Mucosa of descending colon (tissue), 3 donors: ENCODE measurements around the gene RPS6KB2. TPM values are rescaled to one million over a fixed set of nuclear protein-coding genes. Genes with fewer than 3 reads are reported as not detected.
A peak's percentile ranks its signal among the peaks of the same experiment; 100 is the strongest.
"Not testable (repeated sequence)": the region's sequence is repeated elsewhere in the genome, so short reads cannot be mapped to it uniquely, and the experiment has no call there.

ENCODE experiments used
- ATAC-seq: fragments of 200-7000 bp; cut with Tn5 transposase; one replicate; pipeline ENCODE4 v1.9.1; 2020; ENCODE audit warnings: mild to moderate bottlenecking, moderate library complexity
- DNase-seq, 3 donors: peaks; one replicate each; pipeline ENCODE4 v3.0.0-alpha.2; 2020
- H3K36me3 ChIP-seq: fragments of 200-600 bp; one replicate; pipeline ENCODE4 v1.8.0; 2021; ENCODE audit warnings: low read depth, mild to moderate bottlenecking
- H3K4me1 ChIP-seq: fragments of 200-600 bp; one replicate; pipeline ENCODE4 v1.8.0; 2021; ENCODE audit warnings: low read depth, mild to moderate bottlenecking
- H3K4me3 ChIP-seq: fragments of 200-600 bp; one replicate; pipeline ENCODE4 v1.8.0; 2021; ENCODE audit warnings: mild to moderate bottlenecking
- H3K9me3 ChIP-seq: fragments of 200-600 bp; one replicate; pipeline ENCODE4 v1.8.0; 2021; ENCODE audit warnings: mild to moderate bottlenecking
- intact Hi-C, 2 donors: fragments of 100-400 bp; cut with DNase I in 1 of 2; cut with micrococcal nuclease in 1 of 2; formaldehyde crosslinking; loops; one replicate each; pipeline versions ENCODE4 v1.11.0 to v1.11.1; 2022; cut with DNase I, micrococcal nuclease
- total RNA-seq, 3 donors: library from RNA; stranded (reverse); fragmentation: NEBNext Ultra II Directional in 2 of 3; extraction: Animal tissue kit (Norgen Biotek cat#: 25700) in 2 of 3; gene quantifications; one replicate each; pipeline versions ENCODE4 v1.2.1 to v1.2.4, GENCODE V29; 2021 to 2023
- TF ChIP-seq, protein P1 (sequence below): fragments of 200-600 bp; IDR thresholded peaks from one replicate; pipeline ENCODE4 v1.8.0; 2022; ENCODE audit warnings: antibody characterized with exemption, mild to moderate bottlenecking
- donor health status: DM: no; HTN: no; CAD: no; lungs with moderate emphysema.
- donor health status: DM: no; HTN: no; CAD: no.
- donor health status: DM: no; HTN: yes; CAD: no.

The RPS6KB2 gene
- total RNA-seq, 3 donors from 2014 or later = 43.1 to 51.6 (median 45.4) TPM

DNA sequence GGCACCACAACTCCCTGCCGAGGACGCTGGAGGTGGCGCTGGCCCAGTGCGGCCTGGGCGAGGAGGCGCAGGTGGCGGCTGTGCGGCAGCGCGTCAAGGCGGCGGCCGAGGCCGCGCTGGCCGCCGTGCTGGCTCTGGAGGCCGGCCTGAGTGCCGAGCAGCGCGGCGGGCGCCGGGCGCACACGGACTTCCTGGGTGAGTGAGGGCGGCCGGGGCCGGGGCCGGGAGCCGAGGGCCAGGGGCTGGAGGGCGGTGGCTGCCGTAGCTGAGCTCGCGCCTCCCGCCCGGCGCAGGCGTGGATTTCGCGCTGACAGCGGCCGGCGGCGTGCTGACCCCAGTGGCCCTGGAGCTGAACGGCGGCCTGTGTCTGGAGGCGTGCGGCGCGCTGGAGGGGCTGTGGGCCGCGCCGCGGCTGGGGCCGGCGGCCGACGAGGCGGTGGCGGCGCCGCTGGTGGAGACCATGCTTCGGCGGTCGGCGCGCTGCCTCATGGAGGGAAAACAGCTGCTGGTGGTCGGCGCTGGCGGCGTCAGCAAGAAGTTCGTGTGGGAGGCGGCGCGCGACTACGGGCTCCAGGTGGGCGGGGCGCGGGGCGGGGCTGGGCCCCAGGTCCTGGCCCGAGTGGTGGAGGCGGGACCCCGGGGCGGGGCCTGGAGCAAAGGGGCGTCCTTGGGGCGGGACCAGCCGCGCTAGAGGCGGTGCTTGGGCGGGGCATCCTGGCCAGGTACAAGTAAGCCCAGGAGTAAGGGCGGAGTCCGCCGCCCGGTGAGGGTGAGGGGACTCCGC is 7.5 kb upstream of the RPS6KB2 start:
- intact Hi-C loops = no loop called here
- Histone ChIP-seq H3K9me3 (no peaks in the 10 kb centered on the region), H3K36me3 (peaks cover 3% of the 10 kb centered on the region), H3K4me1 (peaks cover 22% of the 10 kb centered on the region), H3K4me3 (peak overlapping the region; percentile 34)
- TF ChIP-seq, protein P1, sequence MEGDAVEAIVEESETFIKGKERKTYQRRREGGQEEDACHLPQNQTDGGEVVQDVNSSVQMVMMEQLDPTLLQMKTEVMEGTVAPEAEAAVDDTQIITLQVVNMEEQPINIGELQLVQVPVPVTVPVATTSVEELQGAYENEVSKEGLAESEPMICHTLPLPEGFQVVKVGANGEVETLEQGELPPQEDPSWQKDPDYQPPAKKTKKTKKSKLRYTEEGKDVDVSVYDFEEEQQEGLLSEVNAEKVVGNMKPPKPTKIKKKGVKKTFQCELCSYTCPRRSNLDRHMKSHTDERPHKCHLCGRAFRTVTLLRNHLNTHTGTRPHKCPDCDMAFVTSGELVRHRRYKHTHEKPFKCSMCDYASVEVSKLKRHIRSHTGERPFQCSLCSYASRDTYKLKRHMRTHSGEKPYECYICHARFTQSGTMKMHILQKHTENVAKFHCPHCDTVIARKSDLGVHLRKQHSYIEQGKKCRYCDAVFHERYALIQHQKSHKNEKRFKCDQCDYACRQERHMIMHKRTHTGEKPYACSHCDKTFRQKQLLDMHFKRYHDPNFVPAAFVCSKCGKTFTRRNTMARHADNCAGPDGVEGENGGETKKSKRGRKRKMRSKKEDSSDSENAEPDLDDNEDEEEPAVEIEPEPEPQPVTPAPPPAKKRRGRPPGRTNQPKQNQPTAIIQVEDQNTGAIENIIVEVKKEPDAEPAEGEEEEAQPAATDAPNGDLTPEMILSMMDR = peak; percentile 6
- DNase-seq (peak; percentile 99 to 100 (median 99)), ATAC-seq (peak; percentile 95)

DNA sequence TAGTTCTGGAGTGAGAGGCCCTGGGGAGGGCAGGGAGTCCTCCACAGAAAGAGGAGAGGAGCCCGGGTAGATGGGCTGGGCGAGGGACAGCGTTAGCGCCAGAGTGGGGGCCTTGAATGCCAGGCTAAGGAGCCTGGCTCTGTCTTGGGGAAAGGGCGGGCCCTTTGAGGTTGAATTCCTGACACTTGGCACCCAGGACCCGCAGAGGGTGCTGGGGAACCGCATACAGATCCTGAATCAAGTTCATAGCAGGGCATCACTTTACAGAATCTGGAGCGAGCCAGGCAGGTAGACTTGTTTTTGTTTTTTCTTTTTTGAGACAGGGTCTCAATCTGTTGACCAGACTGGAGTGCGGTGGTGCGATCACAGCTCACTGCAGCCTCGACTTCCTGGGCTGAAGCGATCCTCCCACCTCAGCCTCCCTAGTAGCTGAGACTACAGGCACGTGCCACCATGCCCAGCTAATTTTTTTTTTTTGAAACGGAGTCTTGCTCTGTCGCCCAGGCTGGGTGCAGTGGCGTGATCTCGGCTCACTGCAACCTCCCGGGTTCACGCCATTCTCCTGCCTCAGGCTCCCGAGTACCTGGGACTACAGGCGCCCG is 6.8 kb upstream of the RPS6KB2 start:
- Histone ChIP-seq H3K4me3 (no peak overlapping the region), H3K4me1 (peaks cover 18% of the 10 kb centered on the region), H3K9me3 (no peaks in the 10 kb centered on the region), H3K36me3 (peaks cover 3% of the 10 kb centered on the region)
- TF ChIP-seq, protein P1 = no peak
- DNase-seq = no peak
- peak; percentile 8 for ATAC-seq
- intact Hi-C loops = no loop called here

- H3K4me3 ChIP-seq = no peak overlapping the region
- peaks cover 18% of the 10 kb centered on the region for H3K4me1 ChIP-seq
- H3K36me3 ChIP-seq = peaks cover 3% of the 10 kb centered on the region
- TF ChIP-seq, protein P1 = no peak
- DNase-seq = no peak
- no peak for ATAC-seq
- intact Hi-C loops = no loop called here
- H3K9me3 ChIP-seq = no peaks in the 10 kb centered on the region
Observed at GRCh38 chr11:67422891-67423290, 5.4 kb upstream of the RPS6KB2 start.

DNA sequence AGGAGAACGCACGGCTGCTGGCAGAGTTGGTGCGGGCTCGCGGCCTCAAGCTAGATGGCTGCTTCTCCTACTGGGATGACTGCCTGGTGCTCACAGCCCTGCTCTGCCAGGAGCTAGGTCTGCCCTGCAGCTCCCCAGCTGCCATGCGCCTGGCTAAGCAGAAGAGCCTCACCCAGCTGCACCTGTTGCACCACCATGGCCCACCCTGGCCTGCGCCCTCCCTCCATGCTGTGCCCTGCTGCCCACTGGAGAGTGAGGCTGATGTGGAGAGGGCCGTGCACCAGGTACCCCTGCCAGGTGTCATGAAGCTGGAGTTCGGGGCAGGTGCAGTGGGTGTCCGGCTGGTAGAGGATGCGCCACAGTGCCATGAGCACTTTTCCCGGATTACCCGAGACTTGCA is 4.8 kb upstream of the RPS6KB2 start:
- DNase-seq (no peak), ATAC-seq (no peak)
- Histone ChIP-seq H3K4me3 (no peak overlapping the region), H3K4me1 (peaks cover 18% of the 10 kb centered on the region), H3K9me3 (no peaks in the 10 kb centered on the region), H3K36me3 (peaks cover 3% of the 10 kb centered on the region)
- TF ChIP-seq, protein P1 = no peak
- intact Hi-C loops = no loop called here

DNA sequence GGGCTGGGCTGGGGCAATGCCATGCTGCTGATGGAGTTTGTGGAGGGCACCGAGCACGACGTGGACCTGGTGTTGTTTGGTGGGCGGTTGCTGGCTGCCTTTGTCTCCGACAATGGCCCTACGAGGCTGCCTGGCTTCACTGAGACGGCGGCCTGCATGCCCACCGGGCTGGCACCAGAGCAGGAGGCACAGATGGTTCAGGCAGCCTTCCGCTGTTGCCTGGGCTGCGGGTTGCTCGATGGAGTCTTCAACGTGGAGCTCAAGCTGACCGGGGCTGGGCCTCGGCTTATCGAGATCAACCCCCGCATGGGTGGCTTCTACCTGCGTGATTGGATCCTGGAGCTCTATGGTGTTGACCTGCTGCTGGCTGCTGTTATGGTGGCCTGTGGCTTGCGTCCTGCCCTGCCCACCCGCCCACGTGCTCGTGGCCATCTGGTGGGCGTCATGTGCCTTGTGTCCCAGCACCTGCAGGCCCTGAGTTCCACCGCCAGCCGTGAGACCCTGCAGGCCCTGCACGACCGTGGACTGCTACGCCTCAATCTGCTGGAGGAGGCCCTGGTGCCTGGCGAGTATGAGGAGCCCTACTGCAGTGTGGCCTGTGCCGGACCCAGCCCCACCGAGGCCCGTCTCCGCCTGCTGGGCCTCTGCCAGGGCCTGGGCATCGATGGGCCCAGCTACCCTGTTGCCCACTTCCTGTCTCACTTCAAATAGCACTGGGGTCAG is 4.2 kb upstream of the RPS6KB2 start:
- Histone ChIP-seq H3K4me3 (no peak overlapping the region), H3K9me3 (no peaks in the 10 kb centered on the region), H3K4me1 (peaks cover 21% of the 10 kb centered on the region), H3K36me3 (peaks cover 3% of the 10 kb centered on the region)
- ATAC-seq (no peak), DNase-seq (no peak)
- intact Hi-C loops = no loop called here
- TF ChIP-seq, protein P1 = no peak

DNA sequence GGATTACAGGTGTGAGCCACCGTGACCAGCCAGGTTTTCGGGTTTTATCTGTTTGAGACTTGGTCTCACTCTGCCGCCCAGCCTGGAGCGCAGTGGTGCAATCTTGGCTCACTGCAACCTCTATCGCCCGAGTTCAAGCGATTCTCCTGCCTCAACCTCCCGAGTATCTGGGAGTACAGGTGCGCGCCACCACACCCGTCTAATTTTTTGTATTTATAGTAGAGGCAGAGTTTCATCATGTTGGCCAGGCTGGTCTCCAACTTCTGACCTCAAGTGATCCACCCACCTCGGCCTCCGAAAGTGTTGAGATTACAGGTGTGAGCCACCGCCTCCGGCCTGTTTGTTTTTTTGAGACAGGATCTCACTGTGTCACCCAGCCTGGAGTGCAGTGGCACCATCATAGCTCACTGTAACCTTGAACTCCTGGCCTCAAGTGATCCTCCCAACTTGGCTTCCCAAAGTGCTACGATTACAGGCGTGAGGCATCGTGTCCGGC is 882 bp upstream of the RPS6KB2 start:
- H3K4me3 ChIP-seq, H3K36me3 ChIP-seq, H3K9me3 ChIP-seq, intact Hi-C loops: not testable (repeated sequence)
- peaks cover 16% of the 10 kb centered on the region for H3K4me1 ChIP-seq
- peak; percentile 10 for ATAC-seq
- peak in 1 of 3 donors; percentile 36 for DNase-seq
